Cardiac muscle cell (in vitro differentiated cells and primary cell): ENCODE data around the gene YJEFN3. TPM values are rescaled to one million over a fixed set of nuclear protein-coding genes. Genes with fewer than 3 reads are reported as not detected.
A peak's percentile ranks its signal among the peaks of the same experiment; 100 is the strongest.

Experiments used
- DNase-seq, 2 donors: peaks; one replicate each; pipeline versions ENCODE4 v3.0.0 to v3.0.0-alpha.2; 2010 to 2017; ENCODE audit warnings: low read depth in 1 of 2, low spot score in 1 of 2
- H3K27ac ChIP-seq: fragments of 200-600 bp; sonication (generic); 2 replicates; pipeline ENCODE4 v1.5.1; 2016
- H3K27me3 ChIP-seq: fragments of 200-600 bp; sonication (generic); 2 replicates; pipeline ENCODE4 v1.6.0; 2016; ENCODE audit warnings: control low read depth
- H3K36me3 ChIP-seq: fragments of 200-600 bp; sonication (generic); 2 replicates; pipeline ENCODE4 v1.5.1; 2016; ENCODE audit warnings: control low read depth
- H3K4me1 ChIP-seq: fragments of 200-600 bp; sonication (generic); 2 replicates; pipeline ENCODE4 v1.8.1; 2017; ENCODE audit warnings: low read depth, mild to moderate bottlenecking, mixed run types
- H3K4me3 ChIP-seq: fragments of 200-600 bp; sonication (generic); 2 replicates; pipeline ENCODE4 v1.5.1; 2016; ENCODE audit warnings: mild to moderate bottlenecking
- H3K9me3 ChIP-seq: fragments of 200-600 bp; sonication (generic); 2 replicates; pipeline ENCODE4 v1.5.1; 2017; ENCODE audit warnings: low read depth, mild to moderate bottlenecking, control low read depth
- polyA plus RNA-seq: library from polyadenylated mRNA; unstranded; fragments of >200 nt; fragmentation: Nextera tagmentation; extraction: Ambion mirVana; gene quantifications from 2 replicates; pipeline ENCODE4 v1.2.1, GENCODE V29; 2016
- total RNA-seq: library from RNA; depleted of rRNA; stranded (reverse); fragments of >200 nt; gene quantifications from 2 replicates; pipeline ENCODE4 v1.2.3, GENCODE V29; 2016
- TF ChIP-seq, protein P1 (sequence below): IDR thresholded peaks from 2 replicates; pipeline ENCODE4 v1.5.1; 2012; ENCODE audit warnings: low read depth, mild to moderate bottlenecking, low read length

The YJEFN3 gene
- total and polyA plus RNA-seq, 2 experiments from 2014 or later = 12.5 to 29.9 TPM

DNA sequence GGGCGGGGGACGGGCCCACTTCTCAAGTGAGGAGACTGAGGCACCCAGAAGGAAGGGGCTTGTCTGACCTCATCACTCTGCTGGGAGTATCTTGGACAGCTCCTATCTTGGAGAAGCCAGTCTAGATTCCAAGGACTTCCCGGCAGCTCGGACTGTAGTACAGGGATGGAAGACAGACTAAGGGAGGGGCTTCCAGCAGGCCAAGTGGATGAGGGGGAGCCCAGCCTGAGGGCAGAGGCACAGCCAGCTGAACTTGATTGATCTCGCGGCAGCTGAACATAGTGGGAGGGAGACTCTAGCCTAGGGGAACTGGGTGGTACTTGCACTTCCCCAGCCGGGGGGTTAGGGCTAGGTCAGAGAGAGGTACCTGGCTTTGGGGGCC is 10.1 kb downstream of the YJEFN3 start:
- H3K27ac ChIP-seq = no peak overlapping the region

DNA sequence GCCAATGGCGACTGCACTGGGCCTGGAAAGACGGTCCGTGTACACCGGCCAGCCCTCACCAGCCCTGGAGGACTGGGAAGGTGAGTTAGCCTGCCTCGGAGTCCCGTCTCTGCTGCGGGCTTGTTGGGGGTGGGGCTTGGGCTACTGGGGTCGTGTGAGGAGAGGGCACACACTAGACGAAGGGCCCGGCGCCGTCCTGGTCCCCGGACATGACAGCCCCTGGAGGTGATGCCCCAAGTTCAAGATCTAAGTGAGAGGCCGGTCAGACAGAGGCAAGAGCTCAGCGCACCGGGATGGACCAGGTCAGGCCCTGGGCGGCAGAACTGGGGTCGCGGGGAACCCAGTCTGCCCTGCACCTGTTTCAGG is 11.0 kb downstream of the YJEFN3 start:
- Histone ChIP-seq H3K36me3 (no peaks in the 10 kb centered on the region), H3K4me1 (no peaks in the 10 kb centered on the region), H3K27ac (no peak overlapping the region), H3K9me3 (no peaks in the 10 kb centered on the region), H3K27me3 (peaks cover 8% of the 10 kb centered on the region), H3K4me3 (no peak overlapping the region)
- DNase-seq = no peak
- TF ChIP-seq, protein P1, sequence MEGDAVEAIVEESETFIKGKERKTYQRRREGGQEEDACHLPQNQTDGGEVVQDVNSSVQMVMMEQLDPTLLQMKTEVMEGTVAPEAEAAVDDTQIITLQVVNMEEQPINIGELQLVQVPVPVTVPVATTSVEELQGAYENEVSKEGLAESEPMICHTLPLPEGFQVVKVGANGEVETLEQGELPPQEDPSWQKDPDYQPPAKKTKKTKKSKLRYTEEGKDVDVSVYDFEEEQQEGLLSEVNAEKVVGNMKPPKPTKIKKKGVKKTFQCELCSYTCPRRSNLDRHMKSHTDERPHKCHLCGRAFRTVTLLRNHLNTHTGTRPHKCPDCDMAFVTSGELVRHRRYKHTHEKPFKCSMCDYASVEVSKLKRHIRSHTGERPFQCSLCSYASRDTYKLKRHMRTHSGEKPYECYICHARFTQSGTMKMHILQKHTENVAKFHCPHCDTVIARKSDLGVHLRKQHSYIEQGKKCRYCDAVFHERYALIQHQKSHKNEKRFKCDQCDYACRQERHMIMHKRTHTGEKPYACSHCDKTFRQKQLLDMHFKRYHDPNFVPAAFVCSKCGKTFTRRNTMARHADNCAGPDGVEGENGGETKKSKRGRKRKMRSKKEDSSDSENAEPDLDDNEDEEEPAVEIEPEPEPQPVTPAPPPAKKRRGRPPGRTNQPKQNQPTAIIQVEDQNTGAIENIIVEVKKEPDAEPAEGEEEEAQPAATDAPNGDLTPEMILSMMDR = no peak

More for the DNA sequence above, 10.1 kb downstream of the YJEFN3 start:
- Histone ChIP-seq H3K9me3 (no peaks in the 10 kb centered on the region), H3K27me3 (peaks cover 8% of the 10 kb centered on the region), H3K4me3 (peak overlapping the region; percentile 39), H3K36me3 (no peaks in the 10 kb centered on the region), H3K4me1 (no peaks in the 10 kb centered on the region)
- TF ChIP-seq, protein P1 = no peak
- DNase-seq = peak in 1 of 2 donors; percentile 33

DNA sequence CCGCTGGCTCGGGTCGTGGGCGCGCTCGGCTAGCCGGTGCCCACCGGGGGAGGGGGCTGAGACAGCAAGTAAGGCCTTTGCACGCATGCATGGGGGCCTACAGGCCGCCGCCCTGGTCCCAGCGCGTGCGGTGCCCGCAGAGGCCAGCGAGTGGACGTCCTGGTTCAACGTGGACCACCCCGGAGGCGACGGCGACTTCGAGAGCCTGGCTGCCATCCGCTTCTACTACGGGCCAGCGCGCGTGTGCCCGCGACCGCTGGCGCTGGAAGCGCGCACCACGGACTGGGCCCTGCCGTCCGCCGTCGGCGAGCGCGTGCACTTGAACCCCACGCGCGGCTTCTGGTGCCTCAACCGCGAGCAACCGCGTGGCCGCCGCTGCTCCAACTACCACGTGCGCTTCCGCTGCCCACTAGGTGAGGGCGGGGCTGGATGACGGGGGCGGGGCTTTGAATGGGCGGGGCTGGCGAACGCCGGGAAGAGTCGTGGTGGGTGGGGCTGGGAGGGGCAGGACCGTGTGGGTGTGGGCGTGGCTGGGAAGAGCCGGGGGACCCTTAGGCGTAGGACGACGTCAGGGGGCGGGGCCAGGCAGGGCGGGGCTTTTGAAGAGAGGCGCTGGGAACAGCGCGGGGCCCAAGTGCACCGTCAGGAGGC is 11.5 kb downstream of the YJEFN3 start:
- no peaks in the 10 kb centered on the region for H3K9me3 ChIP-seq
- peaks cover 8% of the 10 kb centered on the region for H3K27me3 ChIP-seq
- no peaks in the 10 kb centered on the region for H3K4me1 ChIP-seq
- TF ChIP-seq, protein P1 = no peak
- H3K27ac ChIP-seq = no peak overlapping the region
- H3K4me3 ChIP-seq = no peak overlapping the region
- H3K36me3 ChIP-seq = no peaks in the 10 kb centered on the region
- peak in 1 of 2 donors; percentile 79 for DNase-seq

DNA sequence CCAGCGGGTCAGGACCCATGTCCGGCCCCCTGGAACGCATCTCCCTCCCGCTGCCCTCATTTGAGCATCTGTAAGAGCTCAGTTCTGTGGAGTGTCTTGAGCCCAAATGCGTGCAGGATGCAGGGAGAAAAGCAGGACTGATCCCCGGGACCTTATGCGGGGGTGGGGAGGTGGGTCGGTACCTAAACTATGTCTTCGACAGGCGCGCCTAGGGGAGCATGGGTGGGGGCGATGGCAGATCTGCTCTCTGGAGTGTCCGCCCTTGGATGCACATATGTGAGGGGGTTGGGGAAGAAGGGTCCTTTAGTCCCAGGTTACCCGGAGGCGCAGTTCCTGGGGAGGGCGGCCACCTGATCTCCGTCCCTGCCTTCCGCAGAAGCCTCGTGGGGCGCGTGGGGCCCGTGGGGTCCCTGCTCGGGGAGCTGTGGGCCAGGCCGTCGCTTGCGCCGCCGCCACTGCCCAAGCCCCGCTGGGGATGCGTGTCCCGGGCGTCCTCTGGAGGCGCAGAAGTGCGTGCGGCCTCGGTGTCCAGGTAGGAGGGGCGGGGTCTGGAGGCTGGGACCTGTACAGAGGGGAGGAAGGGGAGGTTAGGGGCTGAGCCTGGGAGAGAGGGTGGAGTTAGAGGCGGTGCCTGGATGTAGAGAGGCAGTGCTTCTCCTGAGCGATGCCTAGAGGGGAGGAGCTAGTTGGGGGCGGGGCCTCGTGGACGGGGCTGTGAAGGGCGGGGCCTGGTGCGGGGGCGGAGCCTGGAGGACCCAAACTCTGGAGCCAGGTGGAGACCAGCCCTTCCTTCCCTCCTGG is 12.2 kb downstream of the YJEFN3 start:
- TF ChIP-seq, protein P1 = no peak
- no peaks in the 10 kb centered on the region for H3K9me3 ChIP-seq
- no peaks in the 10 kb centered on the region for H3K36me3 ChIP-seq
- H3K27me3 ChIP-seq = peaks cover 8% of the 10 kb centered on the region
- DNase-seq = peak; percentile 35 to 52
- H3K4me3 ChIP-seq = no peak overlapping the region
- no peaks in the 10 kb centered on the region for H3K4me1 ChIP-seq
- H3K27ac ChIP-seq = no peak overlapping the region

DNA sequence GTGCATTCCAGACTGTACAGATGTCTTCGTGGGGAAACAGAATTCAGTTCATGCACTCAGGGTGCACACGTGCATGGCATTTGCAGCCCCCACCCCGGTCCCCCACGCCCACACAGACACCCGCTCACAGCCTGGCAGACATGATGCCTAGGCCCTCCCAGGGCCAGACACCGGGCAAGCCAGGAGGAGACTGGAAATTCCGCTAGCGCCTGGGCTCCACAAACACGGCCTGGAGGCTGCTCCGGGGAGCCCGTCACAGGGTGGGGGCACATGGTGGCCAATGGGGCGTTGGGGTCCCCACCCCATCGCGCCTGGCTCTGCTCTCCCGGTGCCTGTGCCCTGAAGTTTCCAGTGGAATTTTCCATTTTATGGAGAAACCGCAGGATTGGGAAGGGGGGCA is 12.9 kb downstream of the YJEFN3 start:
- Histone ChIP-seq H3K4me1 (no peaks in the 10 kb centered on the region), H3K36me3 (no peaks in the 10 kb centered on the region), H3K4me3 (no peak overlapping the region), H3K27me3 (peaks cover 8% of the 10 kb centered on the region), H3K9me3 (no peaks in the 10 kb centered on the region), H3K27ac (no peak overlapping the region)
- DNase-seq = no peak
- TF ChIP-seq, protein P1 = no peak
